Measurements from ENCODE around the gene RAPGEF1. TPM values are rescaled to one million over a fixed set of nuclear protein-coding genes. Genes with fewer than 3 reads are reported as not detected.

RAPGEF1 gene
- total RNA-seq, 1 experiment from 2014 or later = 55.6 TPM

DNA sequence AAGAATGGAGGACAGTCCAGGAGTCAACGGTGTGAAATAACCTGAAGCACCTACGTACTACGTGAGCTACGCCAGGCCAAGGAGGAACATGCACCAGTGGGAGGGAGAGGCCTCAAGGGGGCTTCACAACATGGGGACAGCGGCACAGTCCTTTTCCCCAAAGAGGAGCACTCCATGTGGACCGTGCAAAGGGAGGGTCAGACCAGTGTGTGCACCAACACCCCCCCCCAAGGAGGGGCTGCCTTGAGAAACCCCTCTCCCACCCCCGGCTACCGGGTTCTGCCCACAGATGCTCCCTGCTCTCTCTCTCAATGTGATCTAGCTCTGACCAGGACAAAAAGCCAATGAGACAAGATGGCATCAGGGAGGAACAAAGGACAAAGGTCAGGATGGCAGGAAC lies 126.0 kb downstream of the RAPGEF1 start:
- Mint-ChIP-seq H3K9me3 (no peaks in the 10 kb centered on the region), H3K27ac (peak overlapping the region in 2 of 3 experiments; percentile 46 to 70; a peak in 3 of 7 replicates), H3K4me3 (no peak overlapping the region), H3K27me3 (ENCODE audit: low read depth) (no peaks in the 10 kb centered on the region), H3K36me3 (ENCODE audit: insufficient read depth in 1 of 3, low read depth in 3 of 3) (peaks cover 9 to 23% (median 16%) of the 10 kb centered on the region in 3 experiments), H3K4me1 (peaks cover 11 to 13% of the 10 kb centered on the region in 2 experiments)
- no peaks in the 10 kb centered on the region for H4K20me1 ChIP-seq (ENCODE audit: control insufficient read depth, insufficient read depth, insufficient read length)
- H4K91ac ChIP-seq (ENCODE audit: insufficient read length, low read depth, low read length) = no peak overlapping the region
- H2BK12ac ChIP-seq (ENCODE audit: insufficient read length, low read depth, low read length) = no peak overlapping the region
- TF ChIP-seq, protein P1, sequence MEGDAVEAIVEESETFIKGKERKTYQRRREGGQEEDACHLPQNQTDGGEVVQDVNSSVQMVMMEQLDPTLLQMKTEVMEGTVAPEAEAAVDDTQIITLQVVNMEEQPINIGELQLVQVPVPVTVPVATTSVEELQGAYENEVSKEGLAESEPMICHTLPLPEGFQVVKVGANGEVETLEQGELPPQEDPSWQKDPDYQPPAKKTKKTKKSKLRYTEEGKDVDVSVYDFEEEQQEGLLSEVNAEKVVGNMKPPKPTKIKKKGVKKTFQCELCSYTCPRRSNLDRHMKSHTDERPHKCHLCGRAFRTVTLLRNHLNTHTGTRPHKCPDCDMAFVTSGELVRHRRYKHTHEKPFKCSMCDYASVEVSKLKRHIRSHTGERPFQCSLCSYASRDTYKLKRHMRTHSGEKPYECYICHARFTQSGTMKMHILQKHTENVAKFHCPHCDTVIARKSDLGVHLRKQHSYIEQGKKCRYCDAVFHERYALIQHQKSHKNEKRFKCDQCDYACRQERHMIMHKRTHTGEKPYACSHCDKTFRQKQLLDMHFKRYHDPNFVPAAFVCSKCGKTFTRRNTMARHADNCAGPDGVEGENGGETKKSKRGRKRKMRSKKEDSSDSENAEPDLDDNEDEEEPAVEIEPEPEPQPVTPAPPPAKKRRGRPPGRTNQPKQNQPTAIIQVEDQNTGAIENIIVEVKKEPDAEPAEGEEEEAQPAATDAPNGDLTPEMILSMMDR (conservative IDR thresholded peaks at IDR 0.05) = no peak
- H3K4me1 ChIP-seq (ENCODE audit: insufficient read depth, low read length) = no peaks in the 10 kb centered on the region; the same call in 1 of the 2 replicates
- H3K23ac ChIP-seq (ENCODE audit: insufficient read length, low read depth, low read length) = no peak overlapping the region
- H2BK5ac ChIP-seq (ENCODE audit: insufficient read length, low read length) = no peak overlapping the region
- no peak for DNase-seq
- no peak overlapping the region for H2AK5ac ChIP-seq (ENCODE audit: insufficient read length, low read length)
- H3K18ac ChIP-seq (ENCODE audit: insufficient read length, low read depth, low read length) = no peak overlapping the region
- no peaks in the 10 kb centered on the region for H3K79me2 ChIP-seq (ENCODE audit: insufficient read depth, low read length)
- no CpG with 5 or more reads among the region's 8 CpGs for WGBS (ENCODE audit: extremely low coverage, insufficient read length, low lambda C conversion rate)
- no peak overlapping the region for H4K8ac ChIP-seq (replicated peaks; ENCODE audit: insufficient read length, low read depth, low read length)
- no peak overlapping the region for H3K14ac ChIP-seq (ENCODE audit: insufficient read depth, low read length)
- H3K56ac ChIP-seq (ENCODE audit: insufficient read length, low read depth, low read length) = no peak overlapping the region
- no peak overlapping the region for H2BK120ac ChIP-seq (ENCODE audit: low read depth, low read length, poor library complexity, severe bottlenecking)
- H3K27ac ChIP-seq (ENCODE audit: insufficient read length, low read depth, low read length) = no peak overlapping the region
- no peaks in the 10 kb centered on the region for H3K23me2 ChIP-seq (ENCODE audit: insufficient read length, low read depth, low read length, poor library complexity, severe bottlenecking)
- H3K4ac ChIP-seq (ENCODE audit: low read depth, low read length) = no peak overlapping the region
- H2BK15ac ChIP-seq (ENCODE audit: low read depth, low read length) = no peak overlapping the region
- H2BK20ac ChIP-seq (ENCODE audit: low read depth, low read length, poor library complexity, severe bottlenecking) = no peak overlapping the region
- no peak overlapping the region for H3K9ac ChIP-seq (ENCODE audit: extremely low read depth, insufficient read length, low read length)
- no peaks in the 10 kb centered on the region for H3K27me3 ChIP-seq (ENCODE audit: insufficient read depth, low read length)
- no peak overlapping the region for H2AFZ ChIP-seq (ENCODE audit: low read length)
- no peak overlapping the region for H3K4me2 ChIP-seq (ENCODE audit: insufficient read depth, insufficient read length, low read length)
- no peak overlapping the region for H3T11ph ChIP-seq (ENCODE audit: low read length)
- H3K9me3 ChIP-seq (ENCODE audit: control insufficient read depth, low read depth, low read length) = no peaks in the 10 kb centered on the region
- no peaks in the 10 kb centered on the region for H3K79me1 ChIP-seq (ENCODE audit: insufficient read depth, low read depth, low read length, poor library complexity, severe bottlenecking)
- H4K5ac ChIP-seq (ENCODE audit: insufficient read length, low read depth, low read length) = no peak overlapping the region

All from H9 (cell line).